Adrenal gland (tissue), 12 donors: ENCODE measurements around the gene HCFC1. TPM values are rescaled to one million over a fixed set of nuclear protein-coding genes. Genes with fewer than 3 reads are reported as not detected.

ENCODE experiments used
- DNase-seq, 7 donors: peaks; one replicate each; pipeline ENCODE4 v3.0.0-alpha.2; 2019 to 2020
- H3K27ac ChIP-seq, 5 donors: fragments of 200-600 bp; sonication (generic) in 4 of 5; 1 replicate in 3 of 5; 2 replicates in 2 of 5; pipeline versions ENCODE4 v1.5.1 to v1.8.0; 2016 to 2020; ENCODE audit warnings: mild to moderate bottlenecking in 1 of 5
- H3K27me3 ChIP-seq: fragments of 200-600 bp; 2 replicates; pipeline ENCODE4 v1.8.0; 2021
- H3K36me3 ChIP-seq, 2 donors: fragments of 200-600 bp; replicated peaks in 1 of 2; 1 replicate in 1 of 2; 2 replicates in 1 of 2; pipeline versions ENCODE4 v1.5.1 to v1.8.0; 2018 to 2022
- H3K4me1 ChIP-seq, 2 donors: fragments of 200-600 bp; replicated peaks in 1 of 2; 1 replicate in 1 of 2; 2 replicates in 1 of 2; pipeline versions ENCODE4 v1.5.1 to v1.8.0; 2018 to 2021
- H3K4me3 ChIP-seq, 4 donors: fragments of 200-600 bp; sonication (generic) in 3 of 4; one replicate each; pipeline ENCODE4 v1.5.1; 2016 to 2018
- H3K9me3 ChIP-seq, 3 donors: fragments of 200-600 bp; sonication (generic) in 1 of 3; replicated peaks in 1 of 3; 1 replicate in 2 of 3; 2 replicates in 1 of 3; pipeline versions ENCODE4 v1.5.1 to v1.8.0; 2016 to 2021
- POLR2A ChIP-seq, 2 donors: fragments of 450-650 bp; IDR thresholded peaks; one replicate each; pipeline ENCODE4 v1.6.1; 2017; ENCODE audit warnings: antibody characterized with exemption in 2 of 2, mild to moderate bottlenecking in 2 of 2, moderate library complexity in 1 of 2
- whole genome bisulfite sequencing, 4 donors: extraction: QIAGEN DNeasy Blood & Tissue Kit in 2 of 4; methylation state at CpG; one replicate each; pipeline versions ENCODE4 v1.1.5 to v1.1.7; 2013 to 2017; 5-methylcytosine and 5-hydroxymethylcytosine counted together
- intact Hi-C, 2 donors: fragments of 100-400 bp; cut with DNase I; formaldehyde crosslinking; loops; one replicate each; pipeline versions ENCODE4 v1.14.1 to v1.15.0; 2022 to 2023
- polyA plus RNA-seq, 3 donors: library from polyadenylated mRNA; stranded (reverse); fragments of 200-250 nt in 2 of 3; fragments of 350-450 nt in 1 of 3; fragmentation: Illumina TruSeq in 1 of 3; extraction: RNeasy Lipid Tissue Mini Kit (QIAGEN cat#74804) in 1 of 3; gene quantifications; one replicate each; pipeline ENCODE4 v1.2.3, GENCODE V29; 2013 to 2014
- total RNA-seq, 9 donors: library from RNA; depleted of rRNA in 4 of 9; stranded (reverse); fragments of >200 nt in 4 of 9; fragments of 120-200 nt in 1 of 9; fragmentation: NEBNext Ultra II Directional in 1 of 9; extraction: Animal tissue kit (Norgen Biotek cat#: 25700) in 1 of 9; gene quantifications; one replicate each; pipeline versions ENCODE4 v1.1.0 to v1.2.4, GENCODE V29; 2013 to 2023
- TF ChIP-seq, protein P1 (sequence below), 6 experiments: fragments of 450-650 bp in 4 of 6; fragments of 200-600 bp in 2 of 6; sonication (generic) in 1 of 6; IDR thresholded peaks; 1 replicate in 5 of 6; 2 replicates in 1 of 6; pipeline versions ENCODE4 v1.5.1 to v1.8.0; 2016 to 2021; ENCODE audit warnings: antibody characterized with exemption in 6 of 6, mild to moderate bottlenecking in 2 of 6, moderate library complexity in 1 of 6
- donor health status: healthy with polysubstance abuse.
- donor health status: Bipolar disorder and iron deficiency.
- donor health status: DM: yes; HTN: yes; CAD: no.
- donor health status: DM: no; HTN: no; CAD: no.
- donor health status: DM: no; HTN: no; CAD: no.
- donor health status: DM: yes; HTN: yes; CAD: no.

The HCFC1 gene
- total and polyA plus RNA-seq, 12 donors: 9.2 to 77.1 (median 54.0) TPM

DNA sequence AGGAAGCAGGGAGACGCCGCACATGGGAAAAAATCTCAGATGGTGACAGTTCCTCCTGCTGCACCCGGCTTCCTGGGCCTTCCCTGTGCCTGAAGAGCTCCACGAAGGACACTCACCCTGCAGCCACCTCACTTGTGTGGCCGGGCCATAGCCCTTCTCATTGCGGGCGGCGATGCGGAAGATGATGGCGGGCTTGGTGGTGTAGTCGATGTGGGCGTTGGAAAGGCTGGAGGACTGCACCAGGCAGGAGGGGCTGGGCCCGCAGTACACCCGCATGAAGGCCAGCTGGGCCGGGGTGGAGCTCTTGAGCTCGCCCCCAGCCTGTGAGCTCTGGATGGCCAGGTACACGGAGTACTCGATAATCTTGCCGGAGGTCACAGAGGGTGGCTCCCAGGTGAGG lies 21.5 kb downstream of the HCFC1 start:
- Histone ChIP-seq H3K27ac (peak overlapping the region in 1 of 5 donors; percentile 33), H3K4me3 (no peak overlapping the region), H3K4me1 (peaks cover 0 to 17% of the 10 kb centered on the region in 2 donors), H3K27me3 (no peaks in the 10 kb centered on the region), H3K36me3 (peaks cover 0 to 65% of the 10 kb centered on the region in 2 donors), H3K9me3 (no peaks in the 10 kb centered on the region)
- no peak for DNase-seq
- 72 to 92% (median 81%) methylated on average over 3 to 19 of the region's 19 CpGs for WGBS, 4 donors
- intact Hi-C loops: no loop called here
- TF ChIP-seq POLR2A (IDR thresholded peaks at IDR 0.05): no peak
- TF ChIP-seq, protein P1, sequence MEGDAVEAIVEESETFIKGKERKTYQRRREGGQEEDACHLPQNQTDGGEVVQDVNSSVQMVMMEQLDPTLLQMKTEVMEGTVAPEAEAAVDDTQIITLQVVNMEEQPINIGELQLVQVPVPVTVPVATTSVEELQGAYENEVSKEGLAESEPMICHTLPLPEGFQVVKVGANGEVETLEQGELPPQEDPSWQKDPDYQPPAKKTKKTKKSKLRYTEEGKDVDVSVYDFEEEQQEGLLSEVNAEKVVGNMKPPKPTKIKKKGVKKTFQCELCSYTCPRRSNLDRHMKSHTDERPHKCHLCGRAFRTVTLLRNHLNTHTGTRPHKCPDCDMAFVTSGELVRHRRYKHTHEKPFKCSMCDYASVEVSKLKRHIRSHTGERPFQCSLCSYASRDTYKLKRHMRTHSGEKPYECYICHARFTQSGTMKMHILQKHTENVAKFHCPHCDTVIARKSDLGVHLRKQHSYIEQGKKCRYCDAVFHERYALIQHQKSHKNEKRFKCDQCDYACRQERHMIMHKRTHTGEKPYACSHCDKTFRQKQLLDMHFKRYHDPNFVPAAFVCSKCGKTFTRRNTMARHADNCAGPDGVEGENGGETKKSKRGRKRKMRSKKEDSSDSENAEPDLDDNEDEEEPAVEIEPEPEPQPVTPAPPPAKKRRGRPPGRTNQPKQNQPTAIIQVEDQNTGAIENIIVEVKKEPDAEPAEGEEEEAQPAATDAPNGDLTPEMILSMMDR (IDR thresholded peaks at IDR 0.05): no peak

GRCh38 chrX:153948847-153949805 lies 22.5 kb downstream of the HCFC1 start:
- Histone ChIP-seq H3K4me1 (peaks cover 0 to 17% of the 10 kb centered on the region in 2 donors), H3K27me3 (no peaks in the 10 kb centered on the region), H3K36me3 (peaks cover 0 to 56% of the 10 kb centered on the region in 2 donors), H3K4me3 (no peak overlapping the region), H3K9me3 (no peaks in the 10 kb centered on the region), H3K27ac (peak overlapping the region in 2 of 5 donors; percentile 33 to 73)
- DNase-seq: peak in 1 of 7 donors; percentile 41
- WGBS, 4 donors: 57 to 74% (median 65%) methylated on average over 22 to 30 of the region's 30 CpGs
- intact Hi-C loops: no loop called here
- TF ChIP-seq, protein P1 (IDR thresholded peaks at IDR 0.05): no peak
- TF ChIP-seq POLR2A (IDR thresholded peaks at IDR 0.05): no peak

- 23 to 59% (median 52%) methylated on average over 5 to 10 of the region's 10 CpGs; no CpG with 5 or more reads in 1 of the 4 donors for WGBS, 4 donors
Measured at GRCh38 chrX:153948002-153948466, 23.6 kb downstream of the HCFC1 start.

More at GRCh38 chrX:153948002-153948466, 23.6 kb downstream of the HCFC1 start:
- H3K27me3 ChIP-seq: no peaks in the 10 kb centered on the region
- H3K36me3 ChIP-seq: peaks cover 0 to 46% of the 10 kb centered on the region in 2 donors
- no peak for TF ChIP-seq POLR2A (IDR thresholded peaks at IDR 0.05)
- TF ChIP-seq, protein P1 (IDR thresholded peaks at IDR 0.05): no peak
- peak in 2 of 7 donors; percentile 49 to 70 for DNase-seq
- H3K4me3 ChIP-seq: no peak overlapping the region
- no peaks in the 10 kb centered on the region for H3K9me3 ChIP-seq
- intact Hi-C loops: no loop called here
- H3K27ac ChIP-seq: peak overlapping the region in 3 of 5 donors; percentile 51 to 83 (median 73)
- H3K4me1 ChIP-seq: peaks cover 0 to 13% of the 10 kb centered on the region in 2 donors
